HPDE6-E6E7 (cell line): ENCODE measurements around the gene HELZ2.
"Not testable (repeated sequence)": the region's sequence is repeated elsewhere in the genome, so short reads cannot be mapped to it uniquely, and the experiment has no call there.

Experiments
- DNase-seq: peaks from one replicate; pipeline ENCODE4 v3.0.0; 2011; ENCODE audit warnings: missing footprints; ENCODE audit errors: extremely low spot score

HELZ2 gene, protein sequence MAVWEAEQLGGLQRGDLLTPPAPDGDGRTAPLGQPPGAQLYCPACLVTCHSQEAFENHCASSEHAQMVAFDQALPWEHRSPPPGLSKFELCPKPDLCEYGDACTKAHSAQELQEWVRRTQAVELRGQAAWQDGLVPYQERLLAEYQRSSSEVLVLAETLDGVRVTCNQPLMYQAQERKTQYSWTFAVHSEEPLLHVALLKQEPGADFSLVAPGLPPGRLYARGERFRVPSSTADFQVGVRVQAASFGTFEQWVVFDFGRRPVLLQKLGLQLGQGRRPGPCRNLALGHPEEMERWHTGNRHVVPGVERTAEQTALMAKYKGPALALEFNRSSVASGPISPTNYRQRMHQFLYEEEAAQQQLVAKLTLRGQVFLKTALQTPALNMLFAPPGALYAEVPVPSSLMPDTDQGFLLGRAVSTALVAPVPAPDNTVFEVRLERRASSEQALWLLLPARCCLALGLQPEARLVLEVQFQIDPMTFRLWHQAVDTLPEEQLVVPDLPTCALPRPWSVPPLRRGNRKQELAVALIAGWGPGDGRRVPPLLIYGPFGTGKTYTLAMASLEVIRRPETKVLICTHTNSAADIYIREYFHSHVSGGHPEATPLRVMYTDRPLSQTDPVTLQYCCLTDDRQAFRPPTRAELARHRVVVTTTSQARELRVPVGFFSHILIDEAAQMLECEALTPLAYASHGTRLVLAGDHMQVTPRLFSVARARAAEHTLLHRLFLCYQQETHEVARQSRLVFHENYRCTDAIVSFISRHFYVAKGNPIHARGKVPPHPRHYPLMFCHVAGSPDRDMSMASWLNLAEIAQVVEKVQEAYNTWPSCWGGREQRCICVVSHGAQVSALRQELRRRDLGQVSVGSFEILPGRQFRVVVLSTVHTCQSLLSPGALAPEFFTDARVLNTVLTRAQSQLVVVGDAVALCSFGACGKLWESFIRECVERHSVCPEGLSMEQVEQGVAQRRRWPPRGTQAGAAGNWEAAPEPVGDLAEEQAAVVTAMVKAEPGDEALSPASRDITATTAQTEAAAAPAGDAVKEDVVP (N-terminal part only)

DNA sequence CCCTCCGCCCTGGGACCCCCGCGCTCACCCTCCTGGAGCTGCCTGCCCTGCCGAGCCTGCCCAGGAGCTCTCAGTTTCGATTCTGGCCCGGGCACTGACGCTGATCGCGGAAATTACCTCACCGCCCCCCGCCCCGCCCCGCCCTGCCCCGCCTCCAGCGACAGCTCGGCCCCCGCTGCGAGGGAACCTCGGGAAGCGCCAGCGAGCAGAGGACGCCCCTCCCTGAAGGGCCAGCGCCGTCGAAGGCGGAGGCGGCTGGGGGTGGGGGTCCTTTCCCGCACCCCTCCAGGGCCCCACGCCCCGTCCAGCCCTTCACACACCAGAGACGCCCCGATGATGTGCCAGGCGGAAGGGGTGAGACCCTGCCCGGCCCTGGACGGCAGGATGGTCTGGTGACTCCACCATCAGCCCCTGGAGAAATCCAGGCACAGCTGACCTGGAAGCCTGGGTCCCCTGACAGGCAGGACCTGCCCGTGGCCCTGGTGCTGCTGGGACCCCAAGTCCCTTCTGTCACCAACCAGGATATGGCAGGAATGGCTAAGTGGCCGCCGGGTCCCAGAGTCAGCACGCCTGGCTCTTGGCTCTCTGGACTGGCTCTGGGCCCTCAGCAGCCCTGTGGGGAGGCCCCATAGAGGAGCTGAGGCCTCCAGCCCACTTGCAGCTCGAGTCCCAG, at the start of gene HELZ2:
Gene HELZ2 (minus strand): TSS at position 84 of the 673 bp plus-strand sequence. CDS start 1,854 bp downstream, outside the sequence.
- peak; percentile 95 for DNase-seq

DNA sequence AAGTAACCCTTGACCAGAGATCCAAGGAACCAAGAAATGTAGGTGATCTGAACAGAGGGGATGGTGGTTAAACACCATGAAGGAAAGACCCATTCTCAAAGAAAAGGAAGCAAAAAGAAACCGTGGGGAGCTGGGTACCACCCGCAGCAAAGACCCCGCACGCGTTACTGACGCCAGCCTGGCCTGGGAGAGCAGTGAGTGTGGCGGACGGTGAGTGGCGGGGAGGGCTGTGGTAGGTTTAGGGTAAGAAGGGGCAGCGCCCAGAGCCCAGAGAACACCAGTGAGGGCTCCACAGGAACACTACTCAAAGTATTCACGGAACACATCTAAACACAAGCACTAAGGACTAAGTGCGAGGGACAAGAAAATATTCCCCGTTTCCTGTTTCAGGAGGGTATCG, 48.7 kb upstream of the HELZ2 start:
- DNase-seq: no peak

DNA sequence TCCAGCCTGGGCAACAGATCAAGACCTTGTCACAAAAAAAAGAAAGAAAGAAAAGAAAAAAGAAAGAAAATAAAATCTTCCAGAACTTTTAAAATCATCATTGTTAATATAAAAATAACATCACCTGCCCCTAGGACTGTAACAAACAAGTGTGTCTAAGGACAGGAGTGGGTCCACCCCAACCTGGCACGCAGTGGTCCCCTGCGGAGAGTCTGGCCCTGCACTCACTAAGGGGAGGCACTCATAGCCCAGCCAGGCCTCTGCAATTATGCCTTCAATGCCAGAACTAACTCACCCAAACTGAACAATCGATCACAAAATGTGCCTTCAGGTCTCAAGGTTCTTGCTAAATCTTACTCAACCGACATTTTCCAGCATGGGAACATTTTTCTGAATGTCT, 48.1 kb upstream of the HELZ2 start:
- no peak for DNase-seq

DNA sequence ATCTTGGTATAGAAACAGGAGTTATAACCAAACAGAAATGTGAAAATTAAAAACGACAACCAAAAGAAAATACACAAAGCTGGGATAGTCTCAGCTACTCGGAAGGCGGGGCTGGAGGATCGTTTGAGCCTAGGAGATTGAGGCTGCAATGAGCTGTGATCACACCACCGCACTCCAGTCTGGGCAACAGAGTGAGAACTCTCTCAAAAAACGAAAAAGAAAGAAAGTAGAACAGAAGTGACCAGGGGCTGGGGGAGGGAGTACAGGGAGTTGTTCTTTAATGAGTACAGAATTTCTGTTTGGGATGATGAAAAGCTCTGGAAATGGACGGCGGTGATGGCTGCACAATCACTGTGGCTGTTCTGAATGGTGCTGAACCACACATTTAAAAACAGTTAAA, 47.0 kb upstream of the HELZ2 start:
- DNase-seq: no peak

DNA sequence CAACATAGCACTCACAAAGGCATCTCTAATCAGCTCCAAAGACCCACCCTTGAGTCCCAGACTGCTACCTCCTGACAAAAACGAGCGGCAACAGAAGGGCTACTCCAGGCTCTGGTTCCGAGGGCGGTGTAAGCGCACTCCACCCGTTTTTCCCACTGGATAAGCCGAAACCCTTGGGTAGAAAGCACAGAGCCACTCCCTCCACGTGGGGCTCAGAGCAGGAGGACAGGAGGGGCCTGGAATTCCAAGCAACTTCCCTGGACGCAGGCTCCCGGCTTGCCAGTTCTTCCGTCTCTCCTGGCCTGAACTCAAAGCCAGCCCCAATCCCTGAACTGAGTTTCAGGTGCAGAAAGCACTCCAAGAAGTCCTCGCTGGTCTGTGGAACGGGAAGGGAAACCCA, 45.5 kb upstream of the HELZ2 start:
- no peak for DNase-seq

DNA sequence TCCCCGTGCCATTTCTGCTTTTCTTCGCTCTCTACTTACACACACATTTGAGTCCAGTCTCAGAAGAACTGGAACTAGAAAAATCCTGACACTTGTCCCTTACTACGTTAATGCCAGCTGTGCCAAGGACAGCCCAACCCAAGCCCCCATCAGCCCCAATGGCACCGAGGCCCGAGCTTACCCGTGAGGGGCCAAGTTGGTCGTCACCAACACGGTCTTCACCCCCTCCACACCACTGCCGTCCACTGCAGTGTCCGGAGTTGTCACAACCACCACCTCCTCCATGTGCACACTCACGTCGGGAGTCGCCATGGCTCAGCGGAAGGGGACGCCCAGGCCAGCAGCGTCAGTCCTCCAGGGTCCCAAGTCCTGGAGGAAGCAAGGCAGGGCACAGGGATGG, 45.0 kb upstream of the HELZ2 start:
- no peak for DNase-seq

DNA sequence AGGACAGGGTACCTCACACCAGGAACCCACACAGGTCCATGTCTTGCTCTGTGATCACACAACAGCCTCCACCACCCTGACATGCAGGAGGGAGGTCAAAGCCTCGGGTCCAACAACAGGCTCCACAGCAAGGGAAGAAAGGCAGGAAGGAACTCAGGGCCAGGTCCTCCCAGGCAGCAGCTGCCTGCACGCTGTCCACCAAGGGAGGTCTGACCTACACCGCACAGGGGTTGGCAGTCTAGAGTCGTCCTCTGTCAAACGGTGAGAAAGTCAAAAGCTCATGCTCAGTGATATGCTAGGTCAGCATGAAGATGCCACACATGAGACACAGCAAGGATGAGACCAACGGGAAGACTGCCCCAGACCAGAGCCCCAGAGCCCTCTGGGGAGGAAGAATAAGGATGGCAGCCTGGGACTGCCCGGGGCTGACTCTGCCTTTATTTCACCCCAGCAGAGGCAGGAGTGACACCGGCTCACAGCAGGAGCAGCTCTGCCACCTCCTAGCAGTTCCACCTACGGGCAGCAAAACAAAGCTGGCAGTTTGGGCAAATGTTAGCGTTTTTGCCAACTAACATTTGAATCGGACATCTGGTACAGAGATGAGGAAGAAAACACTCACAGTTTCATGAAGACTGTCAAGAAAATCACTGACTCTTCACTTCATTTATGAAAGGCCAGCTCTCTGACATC, 44.4 kb upstream of the HELZ2 start:
- DNase-seq: no peak

DNA sequence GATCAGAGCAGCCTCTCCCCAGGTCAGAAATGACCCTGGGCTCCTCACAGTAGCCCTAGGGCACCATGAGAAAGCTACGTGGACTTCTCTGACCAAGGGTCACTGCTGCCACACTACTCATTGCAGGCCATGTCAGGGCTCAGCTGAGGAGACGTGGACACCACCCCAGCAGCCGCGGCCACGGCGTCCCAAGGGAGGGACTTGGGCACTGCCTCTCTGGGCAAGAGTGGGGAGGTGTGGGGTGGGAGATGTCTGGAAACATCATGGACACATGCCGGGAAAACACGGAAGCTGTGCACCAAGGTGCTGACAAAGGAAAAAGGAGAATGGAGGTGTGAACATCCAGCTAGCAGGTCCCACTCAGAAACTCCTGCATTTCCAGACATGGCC, 43.8 kb upstream of the HELZ2 start:
- DNase-seq: no peak

DNA sequence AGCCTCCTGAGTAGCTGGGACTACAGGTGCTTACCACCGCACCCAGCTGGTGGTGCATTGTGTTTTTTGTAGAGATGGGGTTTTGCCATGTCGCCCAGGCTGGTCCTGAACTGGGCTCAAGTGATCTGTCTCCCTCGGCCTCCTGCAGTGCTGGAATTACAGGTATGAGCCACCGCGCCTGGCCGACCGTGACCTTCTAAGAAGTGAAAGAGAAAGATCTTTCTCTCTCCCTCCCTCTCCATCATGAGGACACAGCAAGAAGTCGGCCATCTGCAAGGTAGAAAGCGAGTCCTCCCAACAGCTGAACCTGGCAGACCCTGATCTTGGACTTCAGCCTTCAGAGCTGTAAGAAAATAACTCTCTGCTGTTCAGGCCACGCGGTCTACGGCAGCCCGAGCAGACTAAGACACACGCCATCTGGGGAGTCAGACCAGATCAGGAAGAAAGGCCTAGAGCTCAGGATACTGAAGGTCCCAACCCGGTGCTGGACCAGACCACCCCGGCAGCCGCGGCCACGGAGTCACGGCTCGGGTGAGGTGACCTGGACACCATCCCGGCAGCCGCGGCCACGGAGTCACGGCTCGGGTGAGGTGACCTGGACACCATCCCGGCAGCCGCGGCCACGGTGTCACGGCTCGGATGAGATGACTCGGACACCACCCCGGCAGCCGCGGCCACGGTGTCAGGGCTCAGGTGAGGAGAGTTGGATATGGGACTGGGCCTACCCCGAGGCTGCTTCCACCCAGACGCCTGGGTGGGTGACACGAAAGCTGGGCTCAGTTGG, 43.2 kb upstream of the HELZ2 start:
- DNase-seq: no peak

DNA sequence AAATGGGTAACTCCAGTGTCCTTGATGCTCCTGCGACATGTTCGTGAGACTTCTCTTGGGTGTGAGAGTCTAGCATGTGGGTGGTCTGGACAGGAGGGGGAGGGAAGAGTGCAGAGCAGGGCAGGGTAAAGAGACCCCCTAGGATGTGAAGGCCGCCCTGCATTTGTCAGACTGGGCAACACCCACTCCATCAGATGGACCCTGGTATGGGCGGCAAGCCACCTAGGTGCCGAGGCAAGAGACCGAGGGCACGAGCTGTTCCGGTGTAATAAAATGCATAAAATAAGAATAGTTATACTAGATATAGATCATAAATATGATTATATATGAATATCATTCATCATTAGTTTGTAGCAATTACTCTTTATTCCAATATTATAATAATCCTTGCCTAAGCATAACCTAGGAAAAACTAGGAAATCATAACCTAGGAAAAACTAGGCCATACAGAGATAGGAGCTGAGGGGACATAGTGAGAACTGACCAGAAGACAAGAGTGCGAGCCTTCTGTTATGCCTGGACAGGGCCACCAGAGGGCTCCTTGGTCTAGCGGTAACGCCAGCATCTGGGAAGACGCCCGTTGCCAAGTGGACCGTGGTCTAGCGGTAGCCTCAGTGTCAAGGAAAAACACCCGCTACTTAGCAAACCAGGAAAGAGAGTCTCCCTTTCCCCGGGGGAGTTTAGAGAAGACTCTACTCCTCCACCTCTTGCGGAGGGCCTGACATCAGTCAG, 40.0 kb upstream of the HELZ2 start:
- not testable (repeated sequence) for DNase-seq

DNA sequence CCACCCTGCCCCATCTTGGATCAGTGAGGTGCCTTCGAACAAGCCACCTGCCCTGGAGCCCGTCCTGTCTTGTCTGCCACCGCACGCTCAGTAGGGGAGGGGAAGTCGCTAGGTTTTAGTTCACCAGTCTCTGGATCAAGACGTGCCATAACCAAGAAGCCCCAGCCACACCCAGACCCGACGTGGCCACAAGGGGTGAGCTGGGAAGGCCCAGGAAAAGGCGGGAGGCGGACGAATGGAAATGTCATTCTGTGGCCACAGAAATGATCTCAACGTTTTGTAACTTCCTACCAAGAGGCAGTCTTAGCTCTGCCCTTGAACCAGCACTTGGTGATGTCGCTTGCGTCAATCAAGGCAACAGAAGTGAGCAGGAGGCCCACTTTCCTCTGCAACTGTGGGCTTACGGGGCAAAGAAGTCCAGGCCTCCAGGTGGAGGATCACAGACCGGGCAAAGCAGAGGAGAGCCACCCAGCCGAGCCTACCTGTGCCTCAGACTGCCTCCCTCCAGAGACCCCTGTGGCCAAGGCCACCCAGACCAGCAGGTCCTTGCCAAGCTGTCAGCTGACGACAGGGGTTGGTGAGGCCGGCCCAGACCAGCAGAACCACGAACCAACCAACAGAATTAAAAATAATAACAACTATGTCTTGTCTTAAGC, 38.4 kb upstream of the HELZ2 start:
- DNase-seq: no peak

DNA sequence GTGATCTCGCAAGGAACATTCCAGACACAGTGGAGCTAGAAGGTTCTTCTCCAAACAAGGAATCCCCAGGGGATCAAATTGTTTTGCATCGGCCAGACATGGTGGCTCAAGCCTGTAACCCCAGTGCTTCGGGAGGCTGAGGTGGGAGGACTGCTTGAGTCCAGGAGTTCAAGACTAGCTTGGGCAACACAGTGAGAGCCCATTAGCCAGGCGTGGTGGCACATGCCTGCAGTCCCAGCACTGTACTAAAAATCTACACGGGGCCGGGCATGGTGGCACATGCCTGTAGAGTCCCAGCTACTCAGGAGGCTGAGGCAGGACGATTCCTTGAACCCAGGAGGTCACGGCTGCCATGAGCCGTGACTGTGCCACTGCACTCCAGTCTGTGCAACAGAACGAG, 37.6 kb upstream of the HELZ2 start:
- DNase-seq: no peak

DNA sequence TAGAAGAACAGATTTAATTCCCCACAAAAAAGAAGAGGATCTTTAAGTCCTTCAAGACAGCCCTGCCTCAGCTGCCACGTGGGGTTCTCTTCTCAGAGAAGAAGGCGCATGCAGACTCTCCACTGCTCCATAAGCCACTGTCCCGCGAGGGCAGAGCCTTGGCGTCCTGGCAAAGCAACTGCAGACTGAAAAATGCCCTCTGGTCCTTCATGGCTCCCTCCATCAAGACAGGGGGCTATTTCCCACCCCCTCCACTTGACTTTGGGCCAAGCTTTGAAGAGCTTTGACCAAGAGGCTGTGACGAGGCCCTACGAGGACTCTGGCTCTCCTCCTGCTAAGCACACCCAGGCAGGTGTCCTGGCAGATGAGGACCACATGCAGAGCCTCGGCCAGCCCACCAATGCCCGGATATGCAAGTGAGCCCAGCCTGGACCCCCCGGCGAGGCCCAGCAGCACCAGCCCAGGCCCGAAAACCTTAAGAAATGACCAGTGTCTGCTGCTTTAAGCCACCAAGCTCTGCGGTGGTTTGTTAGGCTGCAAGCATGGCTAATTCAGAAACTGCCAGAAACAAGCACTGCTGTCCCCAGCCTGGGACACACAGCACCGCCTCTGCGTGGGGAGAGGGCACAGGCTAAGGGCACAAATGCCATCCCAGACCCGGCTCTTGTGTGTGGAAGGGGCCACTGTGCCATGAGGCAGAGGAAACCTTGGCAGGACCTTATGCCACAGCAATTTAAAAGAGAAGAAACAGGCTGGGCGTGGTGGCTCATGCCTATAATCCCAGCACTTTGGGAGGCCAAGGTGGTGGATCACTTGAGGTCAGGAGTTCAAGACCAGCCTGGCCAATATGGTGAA, 36.8 kb upstream of the HELZ2 start:
- no peak for DNase-seq

DNA sequence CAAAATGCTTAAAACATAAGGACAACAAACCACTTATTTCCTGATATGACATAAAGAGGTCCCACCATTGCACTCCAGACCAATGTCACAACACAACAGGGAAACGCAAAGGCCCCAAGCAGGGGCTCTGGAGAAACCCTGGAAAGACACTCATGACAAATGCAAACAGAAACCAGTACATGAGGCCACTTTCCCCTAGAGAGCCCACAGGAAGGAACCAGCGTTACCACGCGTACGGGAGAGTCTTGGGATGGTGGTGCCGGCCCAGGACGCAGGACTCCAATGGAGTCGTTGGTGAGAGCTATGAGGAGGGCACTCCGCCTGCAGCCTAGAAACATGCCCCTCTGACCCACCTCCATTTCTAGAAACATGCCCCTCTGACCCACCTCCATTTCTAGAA, 32.6 kb upstream of the HELZ2 start:
- DNase-seq: no peak

DNA sequence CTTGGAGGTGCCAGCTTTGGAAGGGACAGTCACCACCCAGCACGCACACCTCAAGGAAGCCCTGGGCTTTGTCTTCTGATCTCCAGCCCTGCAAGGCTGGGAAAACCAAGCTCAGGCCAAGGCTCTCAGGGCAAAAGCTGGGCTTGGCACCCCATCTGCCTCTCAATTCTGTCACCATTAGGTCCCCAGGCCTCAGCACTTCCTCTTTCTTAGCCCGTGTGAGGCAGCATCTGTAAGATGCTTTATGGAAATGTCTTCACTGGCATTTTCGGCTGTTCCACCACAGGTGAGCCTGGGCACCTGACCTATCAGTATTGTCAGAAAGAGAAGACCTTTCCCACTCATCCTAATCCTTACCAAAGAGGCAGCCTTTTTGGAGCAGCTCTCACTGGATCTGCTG, 28.3 kb upstream of the HELZ2 start:
- DNase-seq: no peak

DNA sequence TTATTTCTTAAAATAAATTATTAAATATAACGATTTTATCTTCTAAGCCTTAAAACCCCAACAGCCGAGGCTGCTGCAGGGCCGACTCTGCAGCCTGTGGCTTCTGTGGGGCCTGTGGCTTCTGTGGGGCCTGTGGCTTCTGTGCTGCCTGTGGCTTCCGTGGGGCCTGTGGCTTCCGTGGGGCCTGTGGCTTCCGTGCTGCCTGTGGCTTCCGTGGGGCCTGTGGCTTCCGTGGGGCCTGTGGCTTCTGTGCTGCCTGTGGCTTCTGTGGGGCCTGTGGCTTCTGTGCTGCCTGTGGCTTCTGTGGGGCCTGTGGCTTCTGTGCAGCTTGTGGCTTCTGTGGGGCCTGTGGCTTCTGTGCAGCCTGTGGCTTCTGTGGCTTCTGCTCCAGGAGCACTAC, 27.6 kb upstream of the HELZ2 start:
- DNase-seq: not testable (repeated sequence)

DNA sequence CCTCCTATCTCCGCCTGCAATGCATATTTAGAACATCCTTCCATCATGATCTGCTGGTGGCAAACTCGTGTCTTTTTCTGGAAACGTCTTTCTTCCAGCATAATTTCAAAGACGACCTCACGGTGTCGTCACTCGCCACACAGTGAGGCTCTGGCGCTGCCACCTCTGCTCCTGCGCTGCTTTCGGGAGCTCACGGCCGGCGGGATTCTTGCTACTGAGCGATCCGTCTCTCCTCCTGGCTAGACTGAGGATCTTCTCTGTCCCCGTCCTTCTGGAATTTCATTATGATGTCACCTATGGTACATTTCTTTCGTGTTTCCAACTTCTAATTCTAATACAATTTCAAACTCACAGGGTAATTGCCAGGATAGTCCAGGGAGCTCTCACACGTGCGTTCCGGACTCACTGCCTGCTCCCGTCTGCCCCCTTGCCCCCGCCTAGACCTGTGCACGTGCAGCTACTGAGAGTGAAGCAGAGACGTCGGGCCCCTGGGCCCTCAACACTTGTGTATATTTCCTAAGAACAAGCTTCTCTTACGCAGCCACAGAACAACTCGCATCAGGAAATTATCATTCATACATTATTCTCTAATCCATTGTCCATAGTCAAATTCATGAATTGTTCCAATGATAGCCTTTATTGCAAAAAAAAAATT, 25.5 kb upstream of the HELZ2 start:
- DNase-seq: no peak
